GM12891 (cell line): ENCODE data around the gene PROSER2.

Experiments used
- POLR2A ChIP-seq: IDR thresholded peaks from 2 replicates; pipeline ENCODE4 v1.6.1; 2011; ENCODE audit warnings: low read depth, low read length, control low read depth
- TAF1 ChIP-seq: IDR thresholded peaks from 2 replicates; pipeline ENCODE4 v1.6.1; 2011; ENCODE audit warnings: low read depth, low read length, control low read depth

GRCh38 chr10:11894381-11895107 is 71.4 kb downstream of the PROSER2 start:
- TF ChIP-seq TAF1 (no peak), POLR2A (no peak)
